Right atrium auricular region (tissue), 2 donors: ENCODE data around the gene XRCC5. TPM values are rescaled to one million over a fixed set of nuclear protein-coding genes. Genes with fewer than 3 reads are reported as not detected.

Experiments used
- DNase-seq: peaks from one replicate; pipeline ENCODE4 v3.0.0-alpha.2; 2019; ENCODE audit warnings: low spot score
- H3K27ac ChIP-seq, 2 donors: fragments of 200-600 bp; sonication (generic); 1 replicate in 1 of 2; 2 replicates in 1 of 2; pipeline ENCODE4 v1.5.1; 2016 to 2019
- H3K27me3 ChIP-seq, 2 donors: fragments of 200-600 bp; sonication (generic); one replicate each; pipeline versions ENCODE4 v1.5.1 to v1.6.0; 2017 to 2019
- H3K36me3 ChIP-seq: fragments of 200-600 bp; sonication (generic); one replicate; pipeline ENCODE4 v1.5.1; 2016
- H3K4me1 ChIP-seq, 2 donors: fragments of 200-600 bp; sonication (generic); one replicate each; pipeline versions ENCODE4 v1.5.1 to v1.6.0; 2017 to 2019
- H3K4me3 ChIP-seq, 2 donors: fragments of 200-600 bp; sonication (generic); 1 replicate in 1 of 2; 2 replicates in 1 of 2; pipeline ENCODE4 v1.5.1; 2017 to 2019; ENCODE audit warnings: mild to moderate bottlenecking in 1 of 2, moderate library complexity in 1 of 2
- H3K9me3 ChIP-seq, 2 donors: fragments of 200-600 bp; sonication (generic); one replicate each; pipeline ENCODE4 v1.5.1; 2019
- total RNA-seq, 2 donors: library from RNA; depleted of rRNA; stranded (reverse); fragments of >200 nt; gene quantifications; one replicate each; pipeline ENCODE4 v1.1.0, GENCODE V29; 2016
- TF ChIP-seq, protein P1 (sequence below), 2 donors: fragments of 200-600 bp; sonication (generic); IDR thresholded peaks; one replicate each; pipeline ENCODE4 v1.5.1; 2019; ENCODE audit warnings: antibody characterized with exemption in 2 of 2

XRCC5 gene
- total RNA-seq, 2 donors from 2014 or later = 89.9 to 93.7 TPM

DNA sequence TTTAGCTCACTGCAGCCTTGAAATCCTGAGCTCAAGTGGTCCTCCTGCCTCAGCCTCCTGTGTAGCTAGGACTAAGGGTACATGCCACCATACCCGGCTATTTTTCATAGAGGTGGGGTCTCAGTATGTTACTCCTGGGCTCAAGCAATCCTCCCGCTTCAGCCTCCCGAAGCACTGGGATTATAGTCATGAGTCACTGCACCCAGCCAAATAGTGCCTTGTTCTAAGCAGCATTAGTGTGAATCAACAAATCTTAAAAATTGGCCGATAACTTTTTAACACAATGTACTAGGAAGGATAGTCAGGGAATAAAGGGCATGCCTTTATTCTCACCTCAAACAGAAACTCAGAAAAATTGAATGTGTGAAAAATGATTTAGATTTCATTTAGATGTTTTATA is 51.6 kb downstream of the XRCC5 start:
- DNase-seq = no peak
- peaks cover 66% of the 10 kb centered on the region for H3K36me3 ChIP-seq
- H3K9me3 ChIP-seq = no peaks in the 10 kb centered on the region
- no peak overlapping the region for H3K4me3 ChIP-seq
- TF ChIP-seq, protein P1, sequence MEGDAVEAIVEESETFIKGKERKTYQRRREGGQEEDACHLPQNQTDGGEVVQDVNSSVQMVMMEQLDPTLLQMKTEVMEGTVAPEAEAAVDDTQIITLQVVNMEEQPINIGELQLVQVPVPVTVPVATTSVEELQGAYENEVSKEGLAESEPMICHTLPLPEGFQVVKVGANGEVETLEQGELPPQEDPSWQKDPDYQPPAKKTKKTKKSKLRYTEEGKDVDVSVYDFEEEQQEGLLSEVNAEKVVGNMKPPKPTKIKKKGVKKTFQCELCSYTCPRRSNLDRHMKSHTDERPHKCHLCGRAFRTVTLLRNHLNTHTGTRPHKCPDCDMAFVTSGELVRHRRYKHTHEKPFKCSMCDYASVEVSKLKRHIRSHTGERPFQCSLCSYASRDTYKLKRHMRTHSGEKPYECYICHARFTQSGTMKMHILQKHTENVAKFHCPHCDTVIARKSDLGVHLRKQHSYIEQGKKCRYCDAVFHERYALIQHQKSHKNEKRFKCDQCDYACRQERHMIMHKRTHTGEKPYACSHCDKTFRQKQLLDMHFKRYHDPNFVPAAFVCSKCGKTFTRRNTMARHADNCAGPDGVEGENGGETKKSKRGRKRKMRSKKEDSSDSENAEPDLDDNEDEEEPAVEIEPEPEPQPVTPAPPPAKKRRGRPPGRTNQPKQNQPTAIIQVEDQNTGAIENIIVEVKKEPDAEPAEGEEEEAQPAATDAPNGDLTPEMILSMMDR (IDR thresholded peaks at IDR 0.05) = no peak
- no peak overlapping the region for H3K27ac ChIP-seq
- no peaks in the 10 kb centered on the region for H3K27me3 ChIP-seq
- no peaks in the 10 kb centered on the region for H3K4me1 ChIP-seq

DNA sequence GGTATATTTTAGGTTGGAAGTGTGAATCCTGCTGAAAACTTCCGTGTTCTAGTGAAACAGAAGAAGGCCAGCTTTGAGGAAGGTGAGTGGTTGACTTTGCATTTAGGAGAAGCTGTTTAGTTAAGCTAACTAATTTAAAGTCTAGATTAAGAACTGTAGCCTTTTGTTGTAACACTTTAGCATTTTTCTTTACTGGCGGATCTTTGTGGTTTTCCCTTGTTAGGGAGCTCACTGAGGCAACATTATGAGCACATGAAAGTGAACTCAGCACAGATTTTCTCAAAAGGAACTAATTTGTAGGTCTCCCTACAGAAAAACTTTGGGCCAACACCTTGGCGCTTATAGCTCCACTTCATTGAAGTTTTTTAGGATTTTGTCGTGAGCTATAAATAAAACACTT is 52.8 kb downstream of the XRCC5 start:
- Histone ChIP-seq H3K4me1 (no peaks in the 10 kb centered on the region), H3K27me3 (no peaks in the 10 kb centered on the region), H3K27ac (no peak overlapping the region), H3K36me3 (peaks cover 55% of the 10 kb centered on the region), H3K9me3 (no peaks in the 10 kb centered on the region), H3K4me3 (no peak overlapping the region)
- TF ChIP-seq, protein P1 (IDR thresholded peaks at IDR 0.05) = no peak
- DNase-seq = no peak

DNA sequence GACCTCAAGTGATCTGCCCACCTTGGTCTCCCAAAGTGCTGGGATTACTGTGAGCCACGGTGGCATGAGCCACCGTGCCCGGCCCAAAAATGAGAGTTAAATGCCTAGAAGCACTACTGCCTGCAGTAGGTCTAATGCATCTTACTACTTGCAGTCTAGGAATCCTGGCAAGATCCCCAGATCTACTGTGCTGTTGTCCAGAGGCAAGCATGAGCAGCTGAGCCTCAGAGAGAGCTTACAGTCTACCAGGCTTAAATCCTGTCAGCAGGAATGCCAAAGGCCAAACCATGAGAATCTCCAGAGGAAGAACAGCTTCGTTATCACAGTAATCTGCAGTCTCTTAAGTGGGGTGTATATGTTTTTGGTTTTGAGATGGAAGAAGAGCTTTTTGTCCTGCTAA is 54.4 kb downstream of the XRCC5 start:
- no peaks in the 10 kb centered on the region for H3K27me3 ChIP-seq
- DNase-seq = no peak
- H3K27ac ChIP-seq = no peak overlapping the region
- H3K4me3 ChIP-seq = no peak overlapping the region
- H3K9me3 ChIP-seq = no peaks in the 10 kb centered on the region
- TF ChIP-seq, protein P1 (IDR thresholded peaks at IDR 0.05) = no peak
- no peaks in the 10 kb centered on the region for H3K4me1 ChIP-seq
- H3K36me3 ChIP-seq = peaks cover 56% of the 10 kb centered on the region

DNA sequence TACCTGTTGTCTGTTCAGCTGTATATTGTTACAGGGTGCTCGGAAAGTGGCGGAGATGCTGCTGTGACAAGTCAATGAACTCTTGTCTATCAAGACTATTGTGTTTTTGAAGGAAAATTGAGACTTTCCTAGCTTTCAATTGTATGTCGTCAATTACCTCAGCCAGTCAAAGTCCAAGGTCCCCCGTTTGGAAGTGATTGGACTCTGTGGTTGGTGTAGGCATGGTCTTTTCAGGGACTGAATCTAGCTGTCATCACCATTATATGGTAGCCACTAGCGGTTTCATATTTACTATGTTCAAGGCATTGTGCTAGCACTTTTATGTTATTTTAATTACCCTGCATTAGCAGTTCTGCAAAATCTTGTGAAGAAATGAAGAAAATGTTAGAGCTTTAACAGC is 54.9 kb downstream of the XRCC5 start:
- Histone ChIP-seq H3K36me3 (peaks cover 62% of the 10 kb centered on the region), H3K9me3 (no peaks in the 10 kb centered on the region), H3K27ac (no peak overlapping the region), H3K27me3 (no peaks in the 10 kb centered on the region), H3K4me3 (no peak overlapping the region), H3K4me1 (no peaks in the 10 kb centered on the region)
- TF ChIP-seq, protein P1 (IDR thresholded peaks at IDR 0.05) = no peak
- DNase-seq = no peak

DNA sequence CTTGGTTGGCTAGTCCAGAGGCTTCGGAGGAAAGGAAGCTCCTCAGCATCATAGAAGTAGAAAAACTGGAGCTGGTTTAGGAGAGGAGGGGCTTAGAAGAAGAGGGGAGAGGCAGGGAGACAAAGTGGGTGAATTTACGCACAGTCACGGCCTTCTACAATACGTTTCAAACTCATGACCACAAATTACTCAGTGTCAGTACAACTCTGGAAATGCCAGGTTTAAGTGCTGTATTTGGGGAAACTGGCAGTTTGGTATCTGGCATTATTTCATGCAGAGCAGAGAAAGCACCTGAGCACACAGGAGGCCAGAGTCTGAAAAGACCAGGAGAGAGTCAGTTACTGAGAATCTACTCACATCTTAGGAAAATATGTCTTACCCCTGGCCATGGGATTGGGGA is 55.4 kb downstream of the XRCC5 start:
- TF ChIP-seq, protein P1 (IDR thresholded peaks at IDR 0.05) = no peak
- no peaks in the 10 kb centered on the region for H3K27me3 ChIP-seq
- DNase-seq = no peak
- no peak overlapping the region for H3K27ac ChIP-seq
- H3K4me3 ChIP-seq = no peak overlapping the region
- H3K9me3 ChIP-seq = no peaks in the 10 kb centered on the region
- H3K4me1 ChIP-seq = no peaks in the 10 kb centered on the region
- H3K36me3 ChIP-seq = peaks cover 66% of the 10 kb centered on the region

DNA sequence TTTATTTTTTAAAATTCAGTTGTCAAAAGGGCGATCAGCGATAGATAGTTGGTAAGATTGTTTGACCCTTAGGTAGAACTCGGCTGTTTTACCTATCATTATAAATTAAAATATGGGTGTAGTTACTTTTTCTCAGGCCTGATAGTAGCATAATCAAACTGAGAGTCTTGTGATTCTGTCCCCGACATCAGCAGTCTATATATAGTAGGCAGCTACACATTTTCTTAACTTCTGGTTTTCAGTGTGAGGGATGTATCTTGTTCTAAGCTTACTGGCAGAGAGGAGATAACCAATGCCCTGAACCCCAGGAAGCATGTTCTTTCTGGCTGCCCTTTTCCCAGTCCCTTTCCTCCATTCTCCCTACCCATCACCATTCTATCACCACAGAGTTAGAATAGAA is 56.6 kb downstream of the XRCC5 start:
- Histone ChIP-seq H3K27me3 (no peaks in the 10 kb centered on the region), H3K36me3 (peaks cover 55% of the 10 kb centered on the region), H3K4me3 (no peak overlapping the region), H3K4me1 (no peaks in the 10 kb centered on the region), H3K27ac (no peak overlapping the region), H3K9me3 (no peaks in the 10 kb centered on the region)
- TF ChIP-seq, protein P1 (IDR thresholded peaks at IDR 0.05) = no peak
- no peak for DNase-seq
